H1 (cell line): ENCODE measurements around the gene ANKRD2. TPM values are rescaled to one million over a fixed set of nuclear protein-coding genes. Genes with fewer than 3 reads are reported as not detected.

Source experiments
- CHD7 ChIP-seq: fragments of 300-600 bp; sonication (generic); IDR thresholded peaks from 2 replicates; pipeline ENCODE4 v1.7.1; 2012; ENCODE audit warnings: low read length, moderate library complexity, mild to moderate bottlenecking, inconsistent platforms; ENCODE audit not compliant: insufficient replicate concordance
- GTF2F1 ChIP-seq: IDR thresholded peaks from 2 replicates; pipeline ENCODE4 v1.6.1; 2012; ENCODE audit warnings: low read depth, low read length, improper control_type of control experiment, borderline replicate concordance
- HDAC2 ChIP-seq, 2 experiments: fragments of 300-600 bp in 1 of 2; sonication (generic) in 1 of 2; IDR thresholded peaks; 2 replicates each; pipeline ENCODE4 v1.6.1; 2011 to 2012; ENCODE audit warnings: low read depth in 2 of 2, low read length in 2 of 2, mild to moderate bottlenecking in 2 of 2, moderate library complexity in 2 of 2, borderline replicate concordance in 1 of 2, inconsistent platforms in 1 of 2
- NANOG ChIP-seq: IDR thresholded peaks from 2 replicates; pipeline ENCODE4 v1.6.1; 2011; ENCODE audit warnings: low read length, low read depth, mild to moderate bottlenecking, inconsistent platforms; ENCODE audit not compliant: insufficient read depth, poor library complexity, severe bottlenecking
- RXRA ChIP-seq: IDR thresholded peaks from 2 replicates; pipeline ENCODE4 v1.6.1; 2011; ENCODE audit warnings: low read depth, mild to moderate bottlenecking, low read length, moderate library complexity; ENCODE audit not compliant: insufficient read depth
- polyA plus RNA-seq, 7 experiments: library from polyadenylated mRNA; depleted of rRNA in 3 of 7; stranded (reverse) in 5 of 7; unstranded in 2 of 7; fragments of >200 nt in 5 of 7; fragments of 200-250 nt in 2 of 7; gene quantifications; 1 replicate in 5 of 7; 2 replicates in 1 of 7; 4 replicates in 1 of 7; pipeline versions ENCODE4 v1.2.1 to v1.2.3, GENCODE V29; 2011 to 2013; ENCODE audit warnings: missing spikeins in 2 of 7, mixed read lengths in 2 of 7
- total RNA-seq: library from RNA; stranded (reverse); fragmentation: NEBNext Ultra II Directional; extraction: Animal tissue kit (Norgen Biotek cat#: 25700); gene quantifications from 2 replicates; pipeline ENCODE4 v1.2.1, GENCODE V29; 2021

Gene ANKRD2
- total and polyA plus RNA-seq, 2 of the 8 experiments (the other 6 are each of a cell fraction or from before 2014, with no cell fraction given) = not detected

- TF ChIP-seq NANOG (no peak), HDAC2 (IDR thresholded peaks at IDR 0.05; ENCODE audit: borderline replicate concordance in 1 of 2, low read depth in 2 of 2, low read length in 2 of 2) (no peak), CHD7 (no peak), GTF2F1 (no peak), RXRA (no peak)
Observed at GRCh38 chr10:97583476-97583875, 10.9 kb downstream of the ANKRD2 start (continued).
